GM06990 (cell line): Measurements from ENCODE around the gene SALL4.
"Not testable (repeated sequence)": the region's sequence is repeated elsewhere in the genome, so short reads cannot be mapped to it uniquely, and the experiment has no call there.

Experiments
- DNase-seq: peaks from one replicate; pipeline ENCODE4 v3.0.0-alpha.2; 2011; ENCODE audit not compliant: insufficient read length; ENCODE audit errors: extremely low read depth
- H3K27me3 ChIP-seq: replicated peaks from 2 replicates; pipeline ENCODE4 v1.6.0; 2011; ENCODE audit warnings: low read length; ENCODE audit not compliant: control insufficient read depth, insufficient read depth
- H3K36me3 ChIP-seq: 2 replicates; pipeline ENCODE4 v1.5.1; 2011; ENCODE audit warnings: low read length; ENCODE audit not compliant: control insufficient read depth, insufficient read depth
- H3K4me3 ChIP-seq: replicated peaks from 2 replicates; pipeline ENCODE4 v1.5.1; 2011; ENCODE audit warnings: low read depth, mild to moderate bottlenecking, control low read depth, low read length
- TF ChIP-seq, protein P1 (sequence below): IDR thresholded peaks from 2 replicates; pipeline ENCODE4 v1.5.1; 2011; ENCODE audit warnings: low read length, control low read depth, mild to moderate bottlenecking, inconsistent platforms; ENCODE audit not compliant: insufficient read depth, poor library complexity, severe bottlenecking

Gene SALL4

DNA sequence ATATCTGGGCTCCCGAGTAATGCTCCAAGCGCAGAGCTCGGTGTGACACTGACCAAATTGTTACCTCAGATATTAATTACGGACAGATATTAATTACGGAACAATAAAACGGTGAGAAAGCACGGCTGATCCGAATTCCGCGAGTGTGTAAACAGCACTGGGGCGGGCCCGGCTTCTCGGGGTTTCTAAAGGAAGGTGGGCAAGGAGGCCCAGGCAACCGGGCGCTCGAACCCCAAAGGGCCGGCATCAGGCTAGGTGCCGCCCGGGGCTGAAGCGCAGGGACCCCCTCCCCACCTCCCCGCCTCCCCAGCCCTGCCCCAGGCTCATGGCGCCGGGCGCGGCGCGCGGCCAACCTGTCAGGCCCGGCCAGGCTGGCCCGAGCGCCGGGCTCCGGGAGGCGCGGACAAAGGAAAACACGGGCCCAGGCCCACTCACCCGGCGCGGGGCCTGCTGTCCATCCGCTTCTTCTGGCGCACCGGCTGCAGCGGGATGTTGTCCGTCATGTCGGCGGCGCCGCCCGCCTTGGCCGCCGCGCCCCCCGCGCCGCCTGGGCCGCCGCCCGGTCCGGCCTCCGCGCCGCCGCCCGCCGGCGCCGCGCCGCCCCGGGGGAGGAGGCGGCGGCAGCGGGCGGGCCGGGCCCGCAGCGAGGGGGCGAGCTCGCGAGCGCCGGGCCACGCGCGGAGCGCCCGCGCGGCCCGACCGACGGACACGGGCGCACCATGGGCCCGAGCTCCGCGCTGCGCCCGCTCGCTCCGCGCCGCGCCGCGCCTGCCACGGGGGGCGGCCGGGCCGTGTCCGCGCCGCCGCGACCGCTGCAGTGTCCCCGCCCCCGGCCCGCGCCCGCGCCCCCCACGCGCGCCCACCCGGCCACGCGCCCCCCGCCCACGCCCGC lies 34.2 kb downstream of the SALL4 start, which contains the start of gene ATP9A:
Gene ATP9A, minus strand, starts transcription at position 524 of the 892 bp plus-strand sequence. Its CDS starts 21 bp downstream, at position 503.
- TF ChIP-seq, protein P1, sequence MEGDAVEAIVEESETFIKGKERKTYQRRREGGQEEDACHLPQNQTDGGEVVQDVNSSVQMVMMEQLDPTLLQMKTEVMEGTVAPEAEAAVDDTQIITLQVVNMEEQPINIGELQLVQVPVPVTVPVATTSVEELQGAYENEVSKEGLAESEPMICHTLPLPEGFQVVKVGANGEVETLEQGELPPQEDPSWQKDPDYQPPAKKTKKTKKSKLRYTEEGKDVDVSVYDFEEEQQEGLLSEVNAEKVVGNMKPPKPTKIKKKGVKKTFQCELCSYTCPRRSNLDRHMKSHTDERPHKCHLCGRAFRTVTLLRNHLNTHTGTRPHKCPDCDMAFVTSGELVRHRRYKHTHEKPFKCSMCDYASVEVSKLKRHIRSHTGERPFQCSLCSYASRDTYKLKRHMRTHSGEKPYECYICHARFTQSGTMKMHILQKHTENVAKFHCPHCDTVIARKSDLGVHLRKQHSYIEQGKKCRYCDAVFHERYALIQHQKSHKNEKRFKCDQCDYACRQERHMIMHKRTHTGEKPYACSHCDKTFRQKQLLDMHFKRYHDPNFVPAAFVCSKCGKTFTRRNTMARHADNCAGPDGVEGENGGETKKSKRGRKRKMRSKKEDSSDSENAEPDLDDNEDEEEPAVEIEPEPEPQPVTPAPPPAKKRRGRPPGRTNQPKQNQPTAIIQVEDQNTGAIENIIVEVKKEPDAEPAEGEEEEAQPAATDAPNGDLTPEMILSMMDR = no peak
- DNase-seq = no peak
- H3K4me3 ChIP-seq = no peak within 1 kb of the TSS

DNA sequence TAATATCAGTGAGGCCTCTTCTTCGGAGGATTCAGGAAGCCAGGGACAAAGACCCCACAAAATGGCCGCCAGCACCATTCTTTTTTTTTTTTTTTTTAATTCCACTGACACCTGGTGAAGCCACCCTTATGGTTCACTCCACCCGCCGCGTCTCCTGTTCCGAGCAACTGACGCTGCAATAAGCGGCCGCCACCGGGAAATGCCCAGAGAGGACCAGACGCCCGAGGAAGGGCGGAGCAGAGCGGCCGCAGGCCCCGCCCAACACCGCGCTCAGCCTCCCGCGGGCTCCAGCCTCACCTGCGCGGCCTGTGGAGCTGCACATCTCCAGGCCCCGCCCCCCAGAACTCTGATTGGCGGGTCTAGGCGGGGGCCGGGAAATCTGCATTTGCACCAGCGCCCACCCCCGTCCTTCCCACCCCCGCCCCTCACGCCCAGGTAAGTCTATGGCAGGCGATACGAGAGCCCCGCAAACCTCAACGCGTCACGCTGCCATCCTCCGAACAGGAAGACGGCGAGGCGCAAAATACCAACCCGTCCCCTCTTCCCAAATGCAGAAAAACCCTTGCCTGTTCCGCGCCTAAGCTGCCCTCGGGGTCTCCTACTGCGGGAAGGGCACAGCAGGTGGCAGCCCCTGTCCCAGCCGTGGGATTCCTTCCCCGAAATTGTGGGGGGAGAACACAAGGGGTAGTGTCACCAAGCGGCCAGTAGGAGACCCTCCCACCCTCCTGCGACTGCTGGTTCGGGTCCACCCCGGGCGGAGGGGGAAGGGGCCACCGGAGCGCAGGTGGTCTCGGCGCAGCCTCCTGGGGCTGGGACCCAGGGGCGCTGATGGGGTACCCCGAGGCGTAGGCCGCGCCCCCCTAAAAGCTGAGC lies 35.1 kb downstream of the SALL4 start:
- DNase-seq = peak; percentile 38
- H3K4me3 ChIP-seq = no peak overlapping the region; the same call in 1 of the 2 replicates
- no peaks in the 10 kb centered on the region; the same call in 1 of the 2 replicates for H3K27me3 ChIP-seq
- no peaks in the 10 kb centered on the region for H3K36me3 ChIP-seq
- TF ChIP-seq, protein P1 = no peak

More for the DNA sequence above, 34.2 kb downstream of the SALL4 start, which contains the start of gene ATP9A:
- H3K27me3 ChIP-seq = no peaks in the 10 kb centered on the region; the same call in 1 of the 2 replicates
- H3K36me3 ChIP-seq = no peaks in the 10 kb centered on the region

DNA sequence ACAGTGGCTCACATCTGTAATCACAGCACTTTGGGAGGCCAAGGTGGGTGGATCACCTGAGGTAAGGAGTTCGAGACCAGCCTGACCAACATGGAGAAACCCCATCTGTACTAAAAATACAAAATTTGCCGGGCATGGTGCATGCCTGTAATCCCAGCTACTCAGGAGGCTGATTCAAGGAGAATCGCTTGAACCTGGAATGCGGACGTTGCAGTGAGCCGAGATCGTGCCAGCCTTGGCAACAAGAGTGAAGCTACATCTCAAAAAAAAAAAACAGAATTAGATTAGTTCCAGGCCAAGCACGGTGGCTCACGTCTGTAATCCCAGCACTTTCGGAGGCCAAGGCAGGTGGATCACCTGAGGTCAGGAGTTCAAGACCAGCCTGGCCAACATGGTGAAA lies 36.9 kb downstream of the SALL4 start:
- H3K36me3 ChIP-seq, H3K4me3 ChIP-seq, H3K27me3 ChIP-seq, DNase-seq: not testable (repeated sequence)

DNA sequence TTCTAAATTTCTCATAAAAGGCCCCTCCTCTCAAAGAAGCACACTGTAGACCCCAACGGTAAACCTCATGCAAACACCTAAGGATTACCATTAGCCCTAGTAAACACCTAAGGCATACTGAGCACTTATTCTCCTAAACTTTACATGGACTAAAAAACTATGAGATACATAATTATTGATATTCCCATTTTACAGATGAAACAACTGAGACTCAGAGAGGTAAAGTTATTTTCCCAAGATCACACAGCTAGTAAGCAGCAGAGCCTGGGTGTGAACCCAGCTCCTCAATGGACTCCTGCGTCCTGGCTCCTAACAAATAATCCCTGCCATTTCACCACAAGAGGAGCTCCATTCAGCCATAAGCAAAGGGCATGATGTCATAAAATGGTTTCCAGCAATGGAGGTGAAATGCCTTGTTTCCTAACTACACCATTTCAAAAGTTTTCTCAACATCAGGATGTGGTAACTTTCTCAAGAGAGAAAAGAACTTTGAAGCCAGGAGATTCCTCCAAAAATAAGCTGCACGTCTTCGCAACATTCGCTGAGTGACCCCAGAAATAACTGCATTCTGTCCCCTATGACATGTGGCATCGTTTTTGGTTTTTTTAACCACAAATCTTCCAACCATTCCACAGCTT lies 38.2 kb downstream of the SALL4 start:
- H3K27me3 ChIP-seq = no peaks in the 10 kb centered on the region; the same call in 1 of the 2 replicates
- TF ChIP-seq, protein P1 = no peak
- H3K4me3 ChIP-seq = no peak overlapping the region
- no peak for DNase-seq
- H3K36me3 ChIP-seq = no peaks in the 10 kb centered on the region

DNA sequence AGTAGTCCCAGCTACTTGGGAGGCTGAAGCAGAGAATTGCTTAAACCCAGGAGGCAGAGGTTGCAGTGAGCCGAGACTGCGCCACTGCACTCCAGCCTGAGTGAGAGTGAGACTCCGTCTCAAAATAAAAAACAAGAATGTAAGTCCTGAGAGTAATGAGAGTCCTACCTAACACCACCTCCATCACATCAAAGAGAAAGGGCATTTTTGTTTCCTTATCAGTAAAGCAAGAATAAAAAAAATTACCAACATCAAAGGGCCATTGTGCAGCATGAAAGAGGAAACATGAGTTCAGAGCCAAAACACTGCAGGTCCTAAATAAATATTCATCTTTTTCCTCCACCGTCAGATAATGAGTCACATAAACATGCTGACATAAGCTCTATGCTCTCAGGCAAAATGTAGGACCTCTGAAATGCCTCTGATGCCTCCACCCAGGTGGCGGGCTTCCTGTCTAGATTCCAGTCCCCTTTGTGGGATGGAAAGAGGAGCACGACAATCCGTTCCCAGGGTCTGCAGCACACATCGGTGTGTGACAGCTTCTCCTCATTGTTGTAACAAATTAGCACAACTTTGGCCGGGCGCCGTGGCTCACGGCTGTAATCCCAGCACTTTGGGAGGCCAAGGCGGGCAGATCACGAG lies 41.3 kb downstream of the SALL4 start:
- Histone ChIP-seq H3K36me3 (no peaks in the 10 kb centered on the region), H3K27me3 (no peaks in the 10 kb centered on the region), H3K4me3 (no peak overlapping the region)
- peak; percentile 11 for DNase-seq
- TF ChIP-seq, protein P1 = no peak
